Type B pancreatic cell (in vitro differentiated cells): ENCODE measurements around the gene CACNA1C. TPM values are rescaled to one million over a fixed set of nuclear protein-coding genes. Genes with fewer than 3 reads are reported as not detected.

Experiments
- DNase-seq: peaks from one replicate; pipeline ENCODE4 v3.0.0; 2021; ENCODE audit warnings: mixed read lengths; ENCODE audit not compliant: unreplicated experiment; ENCODE audit errors: extremely low spot score
- H3K27ac Mint-ChIP-seq: 2 replicates; pipeline ENCODE4 v1.8.0; 2021; ENCODE audit warnings: mild to moderate bottlenecking, mixed read lengths
- H3K27me3 Mint-ChIP-seq: 2 replicates; pipeline ENCODE4 v1.8.0; 2021; ENCODE audit warnings: mixed read lengths
- H3K36me3 Mint-ChIP-seq: 2 replicates; pipeline ENCODE4 v1.8.0; 2021; ENCODE audit warnings: mixed read lengths
- H3K4me1 Mint-ChIP-seq: one replicate; pipeline ENCODE4 v1.8.0; 2021; ENCODE audit warnings: mixed read lengths; ENCODE audit not compliant: unreplicated experiment
- H3K4me3 Mint-ChIP-seq: 2 replicates; pipeline ENCODE4 v1.8.0; 2021; ENCODE audit warnings: mild to moderate bottlenecking, mixed read lengths
- H3K9me3 Mint-ChIP-seq: 2 replicates; pipeline ENCODE4 v1.8.0; 2021; ENCODE audit warnings: mixed read lengths
- CTCF ChIP-seq: fragments of 200-600 bp; sonication (generic); conservative IDR thresholded peaks from 2 replicates; pipeline ENCODE4 v1.5.0; 2021; ENCODE audit warnings: antibody characterized with exemption, mild to moderate bottlenecking
- total RNA-seq: library from RNA; stranded (reverse); gene quantifications from 2 replicates; pipeline ENCODE4 v1.2.1, GENCODE V29; 2021; ENCODE audit warnings: low replicate concordance

Gene CACNA1C
- total RNA-seq, 1 donor from 2014 or later = 14.3 TPM

GRCh38 chr12:2583642-2584401 lies 531.0 kb downstream of the CACNA1C start:
- H3K36me3 Mint-ChIP-seq = peaks cover 13% of the 10 kb centered on the region
- DNase-seq = no peak
- peaks cover 5% of the 10 kb centered on the region for H3K4me1 Mint-ChIP-seq
- no peak overlapping the region for H3K4me3 Mint-ChIP-seq
- no peak overlapping the region for H3K27ac Mint-ChIP-seq
- H3K27me3 Mint-ChIP-seq = peaks cover 69% of the 10 kb centered on the region
- H3K9me3 Mint-ChIP-seq = no peaks in the 10 kb centered on the region
- no peak for TF ChIP-seq CTCF

- Mint-ChIP-seq H3K9me3 (peaks cover 4% of the 10 kb centered on the region), H3K4me1 (peaks cover 5% of the 10 kb centered on the region), H3K36me3 (peaks cover 28% of the 10 kb centered on the region), H3K27ac (no peak overlapping the region), H3K4me3 (no peak overlapping the region), H3K27me3 (peaks cover 66% of the 10 kb centered on the region)
- TF ChIP-seq CTCF = no peak
- DNase-seq = no peak
Measured at GRCh38 chr12:2586156-2587038, 533.6 kb downstream of the CACNA1C start.

GRCh38 chr12:2588345-2588744 lies 535.6 kb downstream of the CACNA1C start:
- H3K27ac Mint-ChIP-seq = no peak overlapping the region
- no peak for TF ChIP-seq CTCF
- H3K27me3 Mint-ChIP-seq = peaks cover 52% of the 10 kb centered on the region
- peaks cover 45% of the 10 kb centered on the region for H3K36me3 Mint-ChIP-seq
- no peak for DNase-seq
- H3K4me3 Mint-ChIP-seq = no peak overlapping the region
- no peaks in the 10 kb centered on the region for H3K4me1 Mint-ChIP-seq
- H3K9me3 Mint-ChIP-seq = peaks cover 5% of the 10 kb centered on the region

- Mint-ChIP-seq H3K4me1 (no peaks in the 10 kb centered on the region), H3K36me3 (peaks cover 54% of the 10 kb centered on the region)
Measured at GRCh38 chr12:2589381-2589780, 536.6 kb downstream of the CACNA1C start.

GRCh38 chr12:2593045-2593444 lies 540.3 kb downstream of the CACNA1C start:
- TF ChIP-seq CTCF = no peak
- Mint-ChIP-seq H3K27ac (no peak overlapping the region), H3K4me3 (no peak overlapping the region), H3K9me3 (peaks cover 10% of the 10 kb centered on the region), H3K27me3 (peaks cover 16% of the 10 kb centered on the region), H3K4me1 (no peaks in the 10 kb centered on the region), H3K36me3 (peaks cover 59% of the 10 kb centered on the region)
- DNase-seq = no peak

More at GRCh38 chr12:2589381-2589780, 536.6 kb downstream of the CACNA1C start:
- Mint-ChIP-seq H3K27ac (no peak overlapping the region), H3K9me3 (peaks cover 9% of the 10 kb centered on the region), H3K4me3 (no peak overlapping the region), H3K27me3 (peaks cover 44% of the 10 kb centered on the region)
- no peak for DNase-seq
- no peak for TF ChIP-seq CTCF
